ENCODE results near the gene TOP3B.

The TOP3B gene

GRCh38 chr22:21961886-21962654, 20.5 kb downstream of the TOP3B start:
- no peak for DNase-seq (ENCODE audit: low spot score)

GRCh38 chr22:21961127-21961867, 21.3 kb downstream of the TOP3B start:
- no peak for DNase-seq (ENCODE audit: low spot score)

GRCh38 chr22:21960200-21961126, 22.1 kb downstream of the TOP3B start:
- DNase-seq (ENCODE audit: low spot score) = no peak

GRCh38 chr22:21959274-21960074, 23.1 kb downstream of the TOP3B start:
- no peak for DNase-seq (ENCODE audit: low spot score)

GRCh38 chr22:21958360-21959273, 24.0 kb downstream of the TOP3B start:
- DNase-seq (ENCODE audit: low spot score) = no peak

- peak; percentile 89 for DNase-seq (ENCODE audit: low spot score)
Observed at GRCh38 chr22:21952586-21953571, 29.7 kb downstream of the TOP3B start, which contains the start of gene PPM1F. TSS of gene PPM1F (minus strand) at chr22:21952848. CDS start at chr22:21946048, 6,800 bp downstream.

- DNase-seq (ENCODE audit: low spot score) = peak; percentile 23
Observed at GRCh38 chr22:21951931-21952465, 30.6 kb downstream of the TOP3B start.

- DNase-seq (ENCODE audit: low spot score) = no peak
Observed at GRCh38 chr22:21951062-21951461, 31.5 kb downstream of the TOP3B start.

- DNase-seq (ENCODE audit: low spot score) = peak; percentile 23
Observed at GRCh38 chr22:21949948-21950347, 32.6 kb downstream of the TOP3B start.

- no peak for DNase-seq (ENCODE audit: low spot score)
Observed at GRCh38 chr22:21949569-21949918, 33.0 kb downstream of the TOP3B start.

- DNase-seq (ENCODE audit: low spot score) = peak; percentile 87
Observed at GRCh38 chr22:21948824-21949568, 33.6 kb downstream of the TOP3B start.

- DNase-seq (ENCODE audit: low spot score) = no peak
Observed at GRCh38 chr22:21948390-21948789, 34.2 kb downstream of the TOP3B start.

GRCh38 chr22:21947040-21948014, 35.3 kb downstream of the TOP3B start:
- peak; percentile 73 for DNase-seq (ENCODE audit: low spot score)

- DNase-seq (ENCODE audit: low spot score) = no peak
Observed at GRCh38 chr22:21946262-21946925, 36.2 kb downstream of the TOP3B start.

- no peak for DNase-seq (ENCODE audit: low spot score)
Observed at GRCh38 chr22:21945453-21946261, 36.9 kb downstream of the TOP3B start.

All from kidney capillary endothelial cell (primary cell).